Trophoblast cell (in vitro differentiated cells and primary cell): ENCODE results near the gene CLDN22.

ENCODE experiments used
- DNase-seq, 2 donors: peaks; one replicate each; pipeline ENCODE4 v3.0.0-alpha.2; 2016
- H2AFZ ChIP-seq: 2 replicates; pipeline ENCODE4 v1.6.1; 2013; ENCODE audit warnings: low read length, moderate library complexity, mild to moderate bottlenecking; ENCODE audit not compliant: insufficient read depth, poor library complexity
- H2AK5ac ChIP-seq: 2 replicates; pipeline ENCODE4 v1.6.1; 2013; ENCODE audit warnings: mild to moderate bottlenecking, low read length
- H2BK120ac ChIP-seq: 2 replicates; pipeline ENCODE4 v1.6.1; 2013; ENCODE audit warnings: low read length, mild to moderate bottlenecking, moderate library complexity; ENCODE audit not compliant: insufficient read depth, poor library complexity
- H2BK12ac ChIP-seq: 2 replicates; pipeline ENCODE4 v1.6.1; 2013; ENCODE audit warnings: mild to moderate bottlenecking, low read length, moderate library complexity
- H2BK5ac ChIP-seq: 2 replicates; pipeline ENCODE4 v1.6.1; 2013; ENCODE audit warnings: low read length, low read depth, moderate library complexity, mild to moderate bottlenecking; ENCODE audit not compliant: poor library complexity
- H3K14ac ChIP-seq: 2 replicates; pipeline ENCODE4 v1.6.1; 2013; ENCODE audit warnings: mild to moderate bottlenecking, low read length
- H3K18ac ChIP-seq: 2 replicates; pipeline ENCODE4 v1.6.1; 2013; ENCODE audit warnings: mild to moderate bottlenecking, low read length
- H3K23ac ChIP-seq: 2 replicates; pipeline ENCODE4 v1.6.1; 2013; ENCODE audit warnings: low read length
- H3K27ac ChIP-seq: 2 replicates; pipeline ENCODE4 v1.5.1; 2013; ENCODE audit warnings: low read depth, mild to moderate bottlenecking, inconsistent platforms, low read length, moderate library complexity
- H3K27me3 ChIP-seq: 2 replicates; pipeline ENCODE4 v1.6.1; 2013; ENCODE audit warnings: inconsistent platforms, mild to moderate bottlenecking, low read length, moderate library complexity; ENCODE audit not compliant: insufficient read depth
- H3K36me3 ChIP-seq, 2 experiments: 1 replicate in 1 of 2; 2 replicates in 1 of 2; pipeline ENCODE4 v1.6.1; 2013; ENCODE audit warnings: low read length in 2 of 2, mild to moderate bottlenecking in 2 of 2, moderate library complexity in 1 of 2; ENCODE audit not compliant: insufficient read depth in 2 of 2, control insufficient read depth in 1 of 2
- H3K4ac ChIP-seq: 2 replicates; pipeline ENCODE4 v1.6.1; 2013; ENCODE audit warnings: low read depth, mild to moderate bottlenecking, low read length, moderate library complexity
- H3K4me1 ChIP-seq, 2 experiments: 1 replicate in 1 of 2; 2 replicates in 1 of 2; pipeline ENCODE4 v1.6.1; 2013; ENCODE audit warnings: low read length in 2 of 2, mild to moderate bottlenecking in 2 of 2, moderate library complexity in 1 of 2; ENCODE audit not compliant: insufficient read depth in 2 of 2, control insufficient read depth in 1 of 2
- H3K4me2 ChIP-seq: 2 replicates; pipeline ENCODE4 v1.6.1; 2013; ENCODE audit warnings: inconsistent platforms, mild to moderate bottlenecking, low read length, moderate library complexity
- H3K4me3 ChIP-seq: 2 replicates; pipeline ENCODE4 v1.5.1; 2013; ENCODE audit warnings: mild to moderate bottlenecking, low read depth, low read length, inconsistent platforms
- H3K79me1 ChIP-seq: one replicate; pipeline ENCODE4 v1.6.1; 2013; ENCODE audit warnings: low read length
- H3K79me2 ChIP-seq: 2 replicates; pipeline ENCODE4 v1.6.1; 2013; ENCODE audit warnings: low read length, mild to moderate bottlenecking; ENCODE audit not compliant: control insufficient read depth, insufficient read depth, poor library complexity
- H3K9ac ChIP-seq: 2 replicates; pipeline ENCODE4 v1.6.1; 2013; ENCODE audit warnings: mild to moderate bottlenecking, low read length
- H3K9me3 ChIP-seq: 2 replicates; pipeline ENCODE4 v1.6.1; 2013; ENCODE audit warnings: low read depth, mild to moderate bottlenecking, control low read depth, inconsistent platforms, low read length; ENCODE audit not compliant: insufficient read depth
- H4K12ac ChIP-seq: 2 replicates; pipeline ENCODE4 v1.6.1; 2013; ENCODE audit warnings: low read depth, mild to moderate bottlenecking, low read length, moderate library complexity
- H4K8ac ChIP-seq: 2 replicates; pipeline ENCODE4 v1.6.1; 2013; ENCODE audit warnings: low read depth, mild to moderate bottlenecking, low read length, moderate library complexity
- H4K91ac ChIP-seq: one replicate; pipeline ENCODE4 v1.6.1; 2013; ENCODE audit warnings: low read depth, mild to moderate bottlenecking, low read length, moderate library complexity
- WGBS: extraction: QIAGEN DNeasy Blood & Tissue Kit; methylation state at CpG from one replicate; pipeline ENCODE4 v1.1.7; 2013; ENCODE audit warnings: missing lambda C conversion rate; ENCODE audit not compliant: insufficient read length, insufficient coverage; ENCODE audit errors: extremely low coverage; 5-methylcytosine and 5-hydroxymethylcytosine counted together

CLDN22 gene

DNA sequence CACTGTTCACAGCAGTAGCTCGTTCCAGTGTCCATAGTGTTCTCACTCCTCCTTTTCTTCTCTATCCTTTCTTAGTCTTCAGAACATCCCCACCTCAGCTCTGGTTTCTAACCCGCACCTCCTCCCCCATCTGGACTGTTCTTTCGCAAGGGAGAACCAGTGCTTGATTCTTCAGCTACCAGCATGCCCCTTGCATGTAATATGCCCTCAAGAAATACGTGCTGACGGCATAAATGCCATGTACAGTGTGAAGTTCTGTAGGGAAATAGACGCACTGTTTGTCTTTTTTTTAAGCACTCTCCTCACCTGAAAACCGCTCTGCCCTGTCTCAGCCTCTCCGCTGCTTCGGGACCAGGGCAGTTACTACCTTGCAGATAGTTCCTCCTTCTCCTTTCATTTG is 5.3 kb downstream of the CLDN22 start:
- Histone ChIP-seq H2BK5ac (no peak overlapping the region), H2AK5ac (no peak overlapping the region), H3K9me3 (no peaks in the 10 kb centered on the region), H3K18ac (no peak overlapping the region), H2BK120ac (no peak overlapping the region), H3K4me3 (no peak overlapping the region), H3K27me3 (no peaks in the 10 kb centered on the region), H3K4me1 (no peaks in the 10 kb centered on the region), H4K8ac (no peak overlapping the region), H3K4me2 (no peak overlapping the region), H3K79me1 (no peaks in the 10 kb centered on the region), H4K91ac (no peak overlapping the region), H3K27ac (no peak overlapping the region), H3K23ac (no peak overlapping the region), H3K14ac (no peak overlapping the region), H2AFZ (no peak overlapping the region), H3K79me2 (no peaks in the 10 kb centered on the region), H2BK12ac (no peak overlapping the region), H3K4ac (no peak overlapping the region), H3K36me3 (peaks cover 19 to 33% of the 10 kb centered on the region in 2 experiments), H4K12ac (no peak overlapping the region), H3K9ac (no peak overlapping the region)
- peak; percentile 84 to 96 for DNase-seq
- no CpG with 5 or more reads among the region's 9 CpGs for WGBS

DNA sequence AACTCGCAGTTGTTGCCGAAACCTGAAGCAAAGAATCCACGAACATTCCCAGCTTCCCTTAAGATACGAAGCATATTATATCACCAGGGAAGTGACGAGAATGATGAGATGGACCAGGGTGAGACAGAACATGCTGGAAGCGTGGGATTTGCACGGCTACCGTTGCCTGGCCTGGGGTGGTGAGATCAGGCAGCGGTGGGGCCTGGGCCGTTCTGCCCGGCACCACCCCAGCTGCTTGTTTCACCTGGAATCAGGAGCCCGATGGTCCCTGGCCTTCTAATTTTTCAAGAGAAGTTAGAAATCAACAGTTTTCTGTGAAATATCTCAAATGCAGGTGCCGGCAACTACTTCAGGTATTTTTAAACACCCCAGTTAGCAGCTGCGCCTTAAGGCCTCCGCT is 5.7 kb downstream of the CLDN22 start:
- H3K9ac ChIP-seq = no peak overlapping the region
- H3K9me3 ChIP-seq = no peaks in the 10 kb centered on the region
- H3K14ac ChIP-seq = no peak overlapping the region
- no peaks in the 10 kb centered on the region for H3K4me1 ChIP-seq
- H3K23ac ChIP-seq = no peak overlapping the region
- no peak overlapping the region for H2BK120ac ChIP-seq
- H3K18ac ChIP-seq = no peak overlapping the region
- H2AFZ ChIP-seq = no peak overlapping the region
- no peak overlapping the region for H4K12ac ChIP-seq
- no peak overlapping the region for H3K4me2 ChIP-seq
- no peak overlapping the region for H4K91ac ChIP-seq
- no peak overlapping the region for H2AK5ac ChIP-seq
- no peaks in the 10 kb centered on the region for H3K79me1 ChIP-seq
- no peak overlapping the region for H2BK5ac ChIP-seq
- no peak overlapping the region for H3K27ac ChIP-seq
- no peaks in the 10 kb centered on the region for H3K79me2 ChIP-seq
- H3K4me3 ChIP-seq = no peak overlapping the region
- no peak overlapping the region for H3K4ac ChIP-seq
- H2BK12ac ChIP-seq = no peak overlapping the region
- no peak overlapping the region for H4K8ac ChIP-seq
- no peaks in the 10 kb centered on the region for H3K27me3 ChIP-seq
- DNase-seq = peak in 1 of 2 donors; percentile 8
- H3K36me3 ChIP-seq = peaks cover 16 to 31% of the 10 kb centered on the region in 2 experiments
- no CpG with 5 or more reads among the region's 15 CpGs for WGBS

DNA sequence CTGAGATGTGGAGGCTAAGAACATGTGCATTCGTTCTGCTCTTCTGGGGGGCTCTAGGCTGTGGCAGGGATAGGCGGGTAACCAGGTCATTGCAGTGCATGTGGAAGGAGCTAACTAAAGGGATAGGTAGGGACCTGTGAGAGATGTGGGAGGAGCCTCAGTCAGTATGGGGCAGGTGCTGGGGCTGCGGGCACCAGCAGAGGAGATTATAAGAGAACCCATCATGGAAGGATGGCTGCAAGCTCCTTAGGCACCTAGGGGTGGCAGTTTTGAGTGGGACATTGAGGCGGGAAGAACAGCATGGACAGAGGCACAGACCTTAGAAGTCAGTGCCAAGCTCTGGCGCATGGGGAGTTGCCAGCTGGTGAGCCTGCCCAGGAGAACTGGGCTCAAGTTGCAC is 7.2 kb downstream of the CLDN22 start:
- no peak overlapping the region for H2AFZ ChIP-seq
- H3K18ac ChIP-seq = no peak overlapping the region
- H2BK12ac ChIP-seq = no peak overlapping the region
- H2BK5ac ChIP-seq = no peak overlapping the region
- H4K91ac ChIP-seq = no peak overlapping the region
- no peak overlapping the region for H4K12ac ChIP-seq
- H3K9me3 ChIP-seq = no peaks in the 10 kb centered on the region
- H3K14ac ChIP-seq = no peak overlapping the region
- H3K27me3 ChIP-seq = no peaks in the 10 kb centered on the region
- no peaks in the 10 kb centered on the region for H3K79me2 ChIP-seq
- WGBS = no CpG with 5 or more reads among the region's 5 CpGs
- H3K79me1 ChIP-seq = no peaks in the 10 kb centered on the region
- H3K36me3 ChIP-seq = peaks cover 16 to 28% of the 10 kb centered on the region in 2 experiments
- no peak overlapping the region for H3K4me3 ChIP-seq
- no peak overlapping the region for H3K4me2 ChIP-seq
- peak; percentile 63 to 70 for DNase-seq
- no peak overlapping the region for H3K27ac ChIP-seq
- H2BK120ac ChIP-seq = no peak overlapping the region
- no peak overlapping the region for H2AK5ac ChIP-seq
- no peak overlapping the region for H3K23ac ChIP-seq
- no peak overlapping the region for H3K9ac ChIP-seq
- no peaks in the 10 kb centered on the region for H3K4me1 ChIP-seq
- no peak overlapping the region for H3K4ac ChIP-seq
- H4K8ac ChIP-seq = no peak overlapping the region

DNA sequence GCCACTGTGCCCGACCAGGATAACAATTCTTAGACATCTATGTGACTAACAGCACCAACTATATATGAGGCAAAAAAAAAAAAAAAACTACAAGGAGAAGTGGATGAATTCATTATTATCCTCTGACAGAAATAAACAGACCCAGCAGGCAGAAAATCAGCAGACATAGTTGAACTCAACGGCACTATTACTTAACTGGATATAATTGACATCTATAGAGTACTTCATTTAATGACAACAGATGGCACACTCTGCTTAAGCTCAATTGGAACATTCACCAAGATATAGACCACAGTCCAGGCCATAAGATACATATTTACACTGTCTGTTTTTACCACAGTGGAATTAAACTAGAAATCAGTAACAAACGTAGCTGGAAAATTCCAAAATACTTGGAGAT is 13.3 kb downstream of the CLDN22 start:
- Histone ChIP-seq H3K36me3 (no peaks in the 10 kb centered on the region), H2BK12ac (no peak overlapping the region), H3K4me2 (no peak overlapping the region), H3K18ac (no peak overlapping the region), H3K4ac (no peak overlapping the region), H3K4me3 (no peak overlapping the region), H3K4me1 (no peaks in the 10 kb centered on the region), H4K8ac (no peak overlapping the region), H3K23ac (no peak overlapping the region), H2BK5ac (no peak overlapping the region), H2AFZ (no peak overlapping the region), H3K27me3 (no peaks in the 10 kb centered on the region), H2AK5ac (no peak overlapping the region), H3K14ac (no peak overlapping the region), H4K91ac (no peak overlapping the region), H4K12ac (no peak overlapping the region), H2BK120ac (no peak overlapping the region), H3K79me2 (no peaks in the 10 kb centered on the region), H3K79me1 (no peaks in the 10 kb centered on the region), H3K9ac (no peak overlapping the region), H3K9me3 (no peaks in the 10 kb centered on the region), H3K27ac (no peak overlapping the region)
- WGBS = no CpG with 5 or more reads among the region's 3 CpGs
- DNase-seq = no peak
